ENCODE measurements around the gene INA. TPM values are rescaled to one million over a fixed set of nuclear protein-coding genes. Genes with fewer than 3 reads are reported as not detected.

Gene INA
- polyA plus RNA-seq, 5 donors: 0.30 to 0.53 (median 0.46) TPM

- DNase-seq: no peak
Measured at GRCh38 chr10:103273041-103273441, 3.9 kb upstream of the INA start.

GRCh38 chr10:103276251-103276895 is 565 bp upstream of the INA start:
- no peak for DNase-seq

DNA sequence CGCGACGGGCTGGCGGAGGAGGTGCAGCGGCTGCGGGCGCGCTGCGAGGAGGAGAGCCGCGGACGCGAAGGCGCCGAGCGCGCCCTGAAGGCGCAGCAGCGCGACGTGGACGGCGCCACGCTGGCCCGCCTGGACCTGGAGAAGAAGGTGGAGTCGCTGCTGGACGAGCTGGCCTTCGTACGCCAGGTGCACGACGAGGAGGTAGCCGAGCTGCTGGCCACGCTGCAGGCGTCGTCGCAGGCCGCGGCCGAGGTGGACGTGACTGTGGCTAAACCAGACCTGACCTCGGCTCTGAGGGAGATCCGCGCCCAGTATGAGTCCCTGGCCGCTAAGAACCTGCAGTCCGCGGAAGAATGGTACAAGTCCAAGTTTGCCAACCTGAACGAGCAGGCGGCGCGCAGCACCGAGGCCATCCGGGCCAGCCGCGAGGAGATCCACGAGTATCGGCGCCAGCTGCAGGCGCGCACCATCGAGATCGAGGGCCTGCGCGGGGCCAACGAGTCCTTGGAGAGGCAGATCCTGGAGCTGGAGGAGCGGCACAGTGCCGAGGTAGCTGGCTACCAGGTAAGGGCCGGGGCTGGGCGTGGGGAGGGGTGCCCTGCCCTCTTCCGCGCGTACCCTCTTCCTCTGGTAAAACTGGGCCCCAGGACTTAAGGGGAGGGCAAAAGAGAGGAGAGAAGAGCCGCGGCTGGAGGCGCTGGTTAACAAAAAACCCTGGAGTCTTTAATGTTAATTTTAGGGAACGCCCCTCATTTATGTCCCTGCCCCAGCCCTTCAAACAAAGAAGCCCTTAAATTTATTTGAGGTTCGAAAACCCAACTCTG is 987 bp downstream of the INA start:
- no peak for DNase-seq

GRCh38 chr10:103278537-103278823 is 1.5 kb downstream of the INA start:
- no peak for DNase-seq

GRCh38 chr10:103278862-103279298 is 1.9 kb downstream of the INA start:
- peak; percentile 28 to 48 for DNase-seq

DNA sequence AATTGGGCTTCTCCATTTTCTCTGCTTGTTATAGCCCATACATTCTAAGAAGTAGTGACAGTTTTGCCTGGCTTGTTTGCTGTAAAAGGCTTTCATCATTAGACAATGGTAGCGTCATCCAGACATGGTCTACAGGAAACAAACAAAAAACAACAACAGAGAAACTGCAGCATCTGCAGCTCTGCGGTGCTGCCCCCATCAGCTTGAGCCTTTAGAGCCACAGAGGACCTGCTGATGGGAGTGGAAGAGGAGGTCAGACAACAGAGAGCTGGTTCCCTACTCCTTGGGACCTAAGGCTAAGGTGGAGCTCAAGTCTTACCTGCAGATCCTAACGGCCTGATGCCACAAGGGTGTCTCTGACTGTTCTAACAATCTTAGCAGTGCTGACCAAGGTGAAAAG is 3.1 kb downstream of the INA start:
- no peak for DNase-seq

GRCh38 chr10:103280506-103280905 is 3.6 kb downstream of the INA start:
- DNase-seq: no peak

DNA sequence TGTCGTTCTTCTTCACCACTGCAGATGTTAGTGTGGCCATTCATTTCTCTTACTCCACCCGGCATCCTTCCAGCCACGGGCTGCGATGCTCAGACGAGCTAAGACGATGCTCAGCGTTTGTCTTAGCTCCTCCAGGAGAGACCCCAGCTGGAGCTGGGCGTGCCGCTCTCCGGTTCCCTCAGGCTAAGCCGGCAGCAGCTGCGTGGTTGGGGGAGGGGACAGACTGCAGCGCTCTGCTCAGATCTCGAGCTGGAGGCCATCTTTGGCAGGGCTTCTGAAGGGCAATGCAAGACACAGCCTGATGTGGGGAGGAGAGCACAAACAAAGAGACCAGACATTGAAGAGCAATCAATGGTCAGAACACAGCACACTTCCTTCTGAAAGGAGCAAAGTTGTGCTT is 4.8 kb downstream of the INA start:
- no peak for DNase-seq

DNA sequence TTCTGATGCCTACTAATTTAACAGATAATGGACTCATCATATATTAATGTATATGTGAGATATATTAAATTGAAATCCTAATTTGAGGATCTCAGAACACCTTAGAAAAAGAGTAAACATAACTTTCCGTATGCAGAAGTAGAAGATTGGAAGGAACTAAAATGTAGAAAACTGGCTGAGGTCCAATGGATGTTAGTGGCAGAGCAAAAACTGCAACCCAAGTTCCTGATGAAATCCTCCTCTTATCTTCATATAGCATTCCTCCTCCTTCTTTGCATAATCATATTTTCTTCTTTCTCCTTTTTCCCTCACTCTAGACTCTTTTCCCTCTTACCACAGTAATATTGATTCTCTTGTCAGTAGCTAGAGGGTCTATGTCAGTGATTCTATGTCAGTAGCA is 6.0 kb downstream of the INA start:
- DNase-seq: no peak

DNA sequence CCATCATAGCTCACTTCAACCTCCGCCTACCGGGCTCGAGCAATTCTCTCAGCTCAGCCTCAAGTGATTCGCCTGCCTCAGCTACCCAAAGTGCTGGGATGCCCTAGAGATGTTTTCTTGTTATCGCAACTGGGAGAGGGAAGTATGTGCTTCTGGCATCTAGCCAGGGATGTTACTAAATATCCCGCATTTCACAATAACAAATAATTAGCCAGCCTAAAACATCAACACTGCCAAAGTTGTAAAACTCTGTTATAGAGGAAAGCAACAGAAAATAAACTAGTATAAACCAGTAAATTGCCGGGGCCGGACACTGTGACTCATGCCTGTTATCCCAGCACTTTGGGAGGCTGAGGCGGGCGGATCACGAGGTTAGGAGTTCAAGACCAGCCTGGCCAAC is 7.2 kb downstream of the INA start:
- peak; percentile 30 to 69 for DNase-seq

GRCh38 chr10:103287992-103288391 is 11.1 kb downstream of the INA start:
- DNase-seq: no peak

DNA sequence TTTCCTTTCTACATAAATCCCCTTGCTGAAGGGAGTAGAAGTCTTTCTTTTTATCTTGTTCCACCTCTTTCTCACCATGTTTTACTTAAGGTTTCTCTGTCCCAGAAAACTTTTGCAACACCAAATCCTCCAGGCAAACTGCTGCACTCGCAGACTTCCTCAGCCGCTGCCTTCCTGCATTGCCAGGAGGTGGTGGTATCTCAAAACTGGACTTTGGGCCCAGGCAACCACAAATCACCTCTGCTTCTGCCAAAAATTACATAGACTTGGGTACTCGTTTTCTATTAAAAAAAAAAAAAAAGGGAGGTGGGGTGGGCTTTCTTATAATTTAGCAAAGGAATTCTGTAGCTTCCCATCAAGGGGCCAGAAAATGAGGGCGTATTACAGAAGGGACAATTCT is 14.7 kb downstream of the INA start:
- no peak for DNase-seq

DNA sequence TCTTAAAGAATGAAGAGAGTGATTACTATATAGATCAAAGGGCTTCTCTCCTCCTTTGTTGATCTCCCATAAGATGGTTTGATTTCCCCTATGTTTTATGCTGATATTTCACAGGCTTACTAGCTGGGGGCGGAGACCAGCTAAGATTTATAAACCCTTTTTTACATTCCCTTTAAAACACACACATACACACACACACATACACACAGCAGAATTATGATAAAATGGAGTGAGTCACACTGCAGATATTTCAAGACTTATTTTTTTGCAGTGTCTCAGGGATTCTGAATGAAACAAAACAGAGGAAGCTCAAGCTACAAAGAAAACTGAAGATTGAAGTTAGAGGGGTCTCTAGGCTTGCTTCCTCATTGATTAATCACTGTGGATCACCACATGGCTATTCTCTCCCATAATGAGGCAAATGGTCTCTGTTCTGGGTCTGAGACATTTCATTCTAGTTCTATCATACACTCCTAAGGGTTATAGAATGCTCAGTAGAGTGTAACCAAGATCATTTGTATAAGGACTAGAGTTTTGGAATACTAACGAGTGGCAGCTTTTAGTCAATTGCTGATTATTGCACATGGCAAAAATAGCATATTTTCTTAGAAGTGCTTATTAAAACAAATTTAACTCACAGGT is 18.6 kb downstream of the INA start:
- no peak for DNase-seq

DNA sequence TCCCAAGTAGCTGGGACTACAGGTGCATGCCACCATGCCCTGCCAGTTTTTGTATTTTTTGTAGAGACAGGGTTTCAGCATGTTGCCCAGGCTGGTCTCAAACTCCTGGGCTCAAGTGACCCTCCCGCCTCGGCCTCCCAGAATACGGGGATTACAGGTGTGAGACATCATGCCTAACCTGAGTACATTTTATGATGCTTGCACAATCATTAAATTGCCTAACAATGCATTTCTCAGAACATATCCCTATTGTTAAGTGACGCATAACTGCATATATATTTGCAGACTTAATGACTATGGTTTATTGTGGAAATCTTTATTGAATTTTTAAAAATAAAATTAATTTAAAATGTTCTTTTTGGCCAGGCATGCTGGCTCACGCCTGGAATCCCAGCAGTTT is 30.7 kb downstream of the INA start:
- DNase-seq: no peak

DNA sequence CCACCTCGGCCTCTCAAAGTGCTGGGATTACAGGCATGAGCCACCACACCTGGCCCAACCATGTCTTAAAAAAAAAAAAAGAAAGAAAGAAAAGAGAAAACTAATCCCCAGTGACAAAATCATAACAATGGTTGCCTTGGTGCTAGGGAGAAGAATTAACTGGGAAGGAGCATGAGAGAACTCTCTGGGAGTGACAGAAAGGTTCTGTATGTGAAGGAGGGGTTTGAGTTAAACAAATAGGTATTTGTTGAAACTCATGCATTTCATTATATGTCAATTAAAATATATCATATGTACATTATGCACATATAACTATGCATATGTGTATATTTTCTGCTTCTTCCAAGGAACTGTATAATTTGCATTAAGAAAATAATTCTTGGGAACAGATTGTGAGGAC is 33.3 kb downstream of the INA start:
- DNase-seq: no peak

DNA sequence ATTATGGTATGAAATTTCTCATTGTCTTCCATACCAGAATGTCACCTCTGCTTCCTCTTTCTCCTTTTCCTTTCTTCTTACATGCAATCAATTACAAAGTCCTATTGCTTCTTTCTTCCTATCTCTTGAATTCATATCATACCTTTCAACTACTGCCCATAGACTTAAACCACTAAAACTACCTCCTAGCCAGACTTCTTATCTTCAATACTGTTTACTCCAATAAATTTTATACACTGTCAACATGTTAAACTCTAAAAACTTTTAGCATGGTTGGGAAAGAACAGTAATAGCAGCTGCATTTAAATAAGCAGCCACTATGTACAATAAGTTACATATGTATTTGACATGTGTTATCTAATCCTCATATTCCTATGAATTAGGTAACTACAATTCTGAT is 39.1 kb downstream of the INA start:
- DNase-seq: no peak

- DNase-seq: no peak
Measured at GRCh38 chr10:103327906-103328305, 51.0 kb downstream of the INA start.

GRCh38 chr10:103333934-103334520 is 57.1 kb downstream of the INA start:
- no peak for DNase-seq

DNA sequence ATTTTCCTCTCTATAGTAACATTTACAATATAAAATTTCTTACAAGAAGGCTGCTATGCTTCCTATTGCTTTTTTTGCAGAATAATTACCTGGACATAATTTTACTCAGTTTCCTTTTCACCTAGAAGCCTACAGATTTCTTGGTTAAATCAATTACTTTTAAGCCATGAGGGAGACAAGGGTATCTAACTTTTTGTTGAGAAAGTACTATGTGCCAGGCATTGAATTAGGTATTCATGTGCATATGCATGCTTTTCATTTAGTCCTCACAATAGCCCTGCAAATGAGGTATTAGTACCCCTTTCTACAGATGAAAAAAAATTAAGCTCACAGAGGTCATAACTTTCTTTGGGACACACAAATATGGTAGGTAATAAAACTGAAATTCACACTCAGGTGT is 57.6 kb downstream of the INA start:
- no peak for DNase-seq

DNA sequence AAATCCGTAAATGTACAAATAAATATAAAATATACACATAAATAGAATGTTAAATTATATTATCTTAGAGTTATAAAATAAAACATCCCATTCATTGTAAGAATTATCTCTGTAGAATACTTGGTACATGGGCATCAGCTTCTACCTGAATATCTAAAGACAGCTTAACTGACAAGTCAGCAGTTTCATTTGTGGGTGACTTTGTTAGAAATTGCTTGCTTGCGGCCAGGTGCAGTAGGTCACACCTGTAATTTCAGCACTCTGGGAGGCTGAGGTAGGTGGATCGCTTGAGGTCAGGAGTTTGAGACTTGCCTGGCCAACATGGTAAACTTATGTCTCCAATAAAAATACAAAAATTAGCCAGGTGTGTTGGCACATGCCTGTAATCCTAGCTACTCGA is 59.4 kb downstream of the INA start:
- DNase-seq: no peak
